ENCODE measurements around the gene MPDU1.

- TF ChIP-seq CTCF (conservative IDR thresholded peaks at IDR 0.05; ENCODE audit: low read length): no peak
- no peak for TF ChIP-seq EZH2phosphoT487 (IDR thresholded peaks at IDR 0.05; ENCODE audit: borderline replicate concordance, low read depth, low read length)
Observed at GRCh38 chr17:7570351-7570750, 13.3 kb upstream of the MPDU1 start.
